ENCODE results near the gene XAGE3.

Gene XAGE3

DNA sequence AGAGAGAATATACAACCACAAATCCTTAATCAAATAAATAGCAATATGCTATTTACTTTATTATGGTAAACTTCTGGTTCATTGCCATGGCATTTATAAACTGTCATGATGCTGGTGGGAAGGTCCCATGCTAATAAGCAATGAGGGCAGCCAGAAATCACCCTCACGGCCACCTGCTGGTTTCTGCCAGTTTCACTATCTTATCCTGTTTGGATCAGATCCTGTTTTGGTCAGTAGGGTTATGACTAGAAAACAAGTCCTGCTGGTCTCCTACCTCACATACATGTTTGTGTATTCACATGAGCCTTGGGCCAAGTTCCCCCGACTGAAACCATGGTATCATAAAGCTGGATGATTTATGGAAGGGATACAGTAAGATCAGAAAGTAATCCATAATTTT lies 28.7 kb downstream of the XAGE3 start:
- FAIRE-seq, result no peak

DNA sequence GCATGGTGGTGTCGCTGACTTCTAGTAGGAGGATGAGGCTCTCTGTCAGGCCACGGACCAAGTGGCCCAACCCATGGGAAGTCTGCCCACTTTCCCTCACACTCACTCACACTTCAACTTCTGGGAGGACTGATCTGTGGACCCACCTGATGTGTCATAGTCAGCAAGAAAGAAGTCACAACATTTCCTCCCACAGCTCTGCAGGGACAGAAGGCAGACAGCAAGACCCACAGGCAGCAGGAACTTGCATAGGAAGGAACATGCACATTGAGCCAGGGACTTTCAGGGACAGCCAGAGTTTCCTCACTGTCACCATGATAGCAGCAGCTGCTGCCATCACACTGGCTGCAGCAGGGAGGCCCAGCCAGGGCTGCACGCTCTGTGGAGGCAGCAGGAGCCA lies 37.3 kb downstream of the XAGE3 start:
- FAIRE-seq, result no peak

GRCh38 chrX:52824608-52825007 lies 43.3 kb downstream of the XAGE3 start:
- no peak for FAIRE-seq

DNA sequence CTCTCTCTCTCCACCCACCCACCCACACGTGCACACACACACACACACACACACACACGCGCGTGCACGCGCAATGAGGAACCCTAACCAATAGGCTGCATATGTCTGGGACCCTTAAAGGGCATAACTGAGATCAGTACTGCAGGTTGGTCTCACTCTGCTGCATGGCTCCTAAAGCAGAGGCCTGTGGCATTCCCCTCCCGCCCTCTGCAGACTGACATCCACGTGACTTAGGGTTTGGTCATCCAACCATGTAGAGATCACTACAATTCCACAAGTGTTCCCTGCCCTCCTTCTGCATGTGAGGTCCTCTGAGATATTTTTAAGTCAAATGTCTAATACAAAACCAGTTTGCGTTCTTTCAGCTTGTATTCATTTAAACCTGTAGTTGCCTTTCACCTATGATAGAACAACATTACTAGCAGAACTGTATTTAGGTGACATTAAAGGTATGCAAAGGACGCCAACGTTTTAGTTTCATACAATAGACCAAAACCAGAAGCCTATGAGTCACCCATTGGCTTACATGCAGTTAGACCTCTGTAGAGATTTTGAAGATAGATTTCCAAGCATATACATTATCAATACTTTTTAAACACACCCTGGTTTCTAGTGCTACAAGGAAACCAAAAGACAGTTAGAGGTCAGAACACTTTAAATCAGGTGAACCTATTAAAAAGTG lies 46.7 kb downstream of the XAGE3 start:
- no peak for FAIRE-seq

- FAIRE-seq, result no peak
Measured at GRCh38 chrX:52819788-52820187, 48.1 kb downstream of the XAGE3 start.
